Tibial nerve (tissue), 4 donors: ENCODE data around the gene GPI.

Experiments used
- EP300 ChIP-seq, 2 donors: sonication (generic); formaldehyde crosslinking; IDR thresholded peaks; one replicate each; pipeline ENCODE4 v1.6.1; 2017; ENCODE audit warnings: antibody characterized with exemption in 2 of 2, mild to moderate bottlenecking in 1 of 2
- POLR2A ChIP-seq, 2 donors: fragments of 450-650 bp; IDR thresholded peaks; one replicate each; pipeline ENCODE4 v1.6.1; 2017; ENCODE audit warnings: antibody characterized with exemption in 2 of 2, mild to moderate bottlenecking in 2 of 2, moderate library complexity in 2 of 2
- TF ChIP-seq, protein P1 (sequence below), 5 experiments: fragments of 200-600 bp in 3 of 5; fragments of 450-650 bp in 2 of 5; sonication (generic) in 3 of 5; IDR thresholded peaks; one replicate each; pipeline ENCODE4 v1.5.1; 2016 to 2019; ENCODE audit warnings: antibody characterized with exemption in 5 of 5, mild to moderate bottlenecking in 3 of 5, moderate library complexity in 2 of 5

- TF ChIP-seq, protein P1, sequence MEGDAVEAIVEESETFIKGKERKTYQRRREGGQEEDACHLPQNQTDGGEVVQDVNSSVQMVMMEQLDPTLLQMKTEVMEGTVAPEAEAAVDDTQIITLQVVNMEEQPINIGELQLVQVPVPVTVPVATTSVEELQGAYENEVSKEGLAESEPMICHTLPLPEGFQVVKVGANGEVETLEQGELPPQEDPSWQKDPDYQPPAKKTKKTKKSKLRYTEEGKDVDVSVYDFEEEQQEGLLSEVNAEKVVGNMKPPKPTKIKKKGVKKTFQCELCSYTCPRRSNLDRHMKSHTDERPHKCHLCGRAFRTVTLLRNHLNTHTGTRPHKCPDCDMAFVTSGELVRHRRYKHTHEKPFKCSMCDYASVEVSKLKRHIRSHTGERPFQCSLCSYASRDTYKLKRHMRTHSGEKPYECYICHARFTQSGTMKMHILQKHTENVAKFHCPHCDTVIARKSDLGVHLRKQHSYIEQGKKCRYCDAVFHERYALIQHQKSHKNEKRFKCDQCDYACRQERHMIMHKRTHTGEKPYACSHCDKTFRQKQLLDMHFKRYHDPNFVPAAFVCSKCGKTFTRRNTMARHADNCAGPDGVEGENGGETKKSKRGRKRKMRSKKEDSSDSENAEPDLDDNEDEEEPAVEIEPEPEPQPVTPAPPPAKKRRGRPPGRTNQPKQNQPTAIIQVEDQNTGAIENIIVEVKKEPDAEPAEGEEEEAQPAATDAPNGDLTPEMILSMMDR (IDR thresholded peaks at IDR 0.05) = no peak
- TF ChIP-seq EP300 (IDR thresholded peaks at IDR 0.05) (no peak), POLR2A (IDR thresholded peaks at IDR 0.05) (no peak)
Measured at GRCh38 chr19:34343751-34344150, 21.2 kb upstream of the GPI start.
